Activated T-cell treated with anti-CD3 and anti-CD28 coated beads for 1 hour (primary cell): Measurements from ENCODE around the gene SDHAF2.
"Not testable (repeated sequence)": the region's sequence is repeated elsewhere in the genome, so short reads cannot be mapped to it uniquely, and the experiment has no call there.

ENCODE experiments used
- DNase-seq: peaks from one replicate; pipeline ENCODE4 v3.0.0-alpha.2; 2020; ENCODE audit warnings: low read depth

The SDHAF2 gene

DNA sequence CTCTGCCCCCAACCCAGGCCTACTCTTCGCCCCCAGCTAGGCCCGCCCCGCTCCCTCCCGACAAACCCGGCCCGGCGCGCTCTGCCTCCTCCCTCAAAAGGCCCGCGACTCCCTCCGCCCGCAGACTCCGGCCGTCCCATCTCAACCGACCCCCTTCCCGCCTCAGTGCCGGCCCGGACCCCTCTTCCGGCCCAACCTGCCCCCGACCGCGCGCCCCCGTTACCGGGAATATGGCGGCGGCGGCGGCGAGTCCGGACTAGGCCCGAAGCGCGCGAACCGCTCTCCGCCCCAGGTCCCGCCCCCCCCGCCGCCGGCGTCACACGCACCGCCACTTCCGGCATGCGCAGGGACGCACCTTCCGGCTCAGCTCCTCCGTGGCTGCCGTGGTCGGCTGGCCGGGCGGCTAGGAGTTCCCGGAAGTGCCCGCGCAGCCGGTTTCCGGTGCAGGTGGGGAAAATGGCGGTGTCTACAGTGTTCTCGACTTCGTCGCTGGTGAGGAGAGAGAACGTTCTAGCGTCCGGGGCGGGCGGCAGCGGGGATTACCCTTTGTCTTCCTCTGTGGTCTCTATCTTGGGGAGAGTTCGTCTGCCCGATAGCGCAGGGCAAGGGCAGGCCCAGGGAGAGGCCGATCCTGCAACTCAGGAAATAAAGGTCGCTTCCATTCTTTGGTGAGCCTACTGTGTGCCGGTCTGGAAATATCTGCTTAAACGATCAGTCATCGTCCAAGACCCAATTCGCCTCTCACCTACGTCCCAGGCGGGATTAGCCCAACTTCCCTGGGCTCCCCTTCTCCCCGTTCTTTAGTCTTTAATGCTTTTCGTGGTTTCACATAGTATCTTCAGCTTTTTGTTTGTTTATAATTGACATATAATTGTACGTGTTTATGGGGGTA is at the start of gene SDHAF2, which contains the start of gene CPSF7:
TSS of gene SDHAF2 (plus strand) at position 434 of the 892 bp plus-strand sequence. CDS start at position 457, 23 bp downstream.
TSS of gene CPSF7 (minus strand) at position 285 of the 892 bp plus-strand sequence. CDS start 740 bp downstream, outside the sequence.
- DNase-seq, result peak; percentile 94

DNA sequence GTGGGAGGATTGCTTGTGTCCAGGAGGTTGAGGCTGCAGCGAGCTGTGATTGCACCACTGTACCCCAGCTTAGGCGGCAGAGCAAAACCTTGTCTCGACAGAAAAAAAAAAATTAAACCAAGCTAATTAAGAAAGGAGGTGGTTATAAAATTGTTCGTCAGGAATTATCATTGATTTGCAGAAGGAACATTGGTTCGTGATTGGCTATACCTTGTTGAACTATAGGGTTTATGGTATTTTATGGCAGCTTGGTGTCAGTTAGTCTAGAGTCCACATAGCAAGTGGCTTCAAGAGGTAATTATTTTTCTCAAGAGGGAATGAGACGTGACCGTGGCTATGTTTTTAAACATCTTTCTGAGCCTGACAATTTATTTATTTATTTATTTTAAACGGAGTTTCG is 49.0 kb upstream of the SDHAF2 start:
- no peak for DNase-seq

DNA sequence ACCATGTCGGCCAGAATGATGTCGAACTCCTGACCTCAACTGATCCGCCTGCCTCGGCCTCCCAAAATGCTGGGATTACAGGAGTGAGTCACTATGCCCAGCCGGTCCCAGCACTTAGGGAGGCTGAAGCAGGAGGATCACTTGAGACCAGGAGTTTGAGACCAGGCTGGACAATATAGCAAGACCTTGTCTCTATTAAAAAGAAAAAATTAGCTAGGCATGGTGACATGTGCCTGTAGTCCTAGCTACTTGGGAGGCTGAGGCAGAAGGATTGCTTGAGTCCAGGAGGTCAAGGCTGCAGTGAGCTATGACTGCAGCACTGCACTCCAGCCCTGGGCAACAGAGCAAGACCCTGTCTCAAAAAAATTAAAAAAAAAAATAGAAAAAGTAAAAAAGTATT is 46.1 kb upstream of the SDHAF2 start:
- DNase-seq, result not testable (repeated sequence)

DNA sequence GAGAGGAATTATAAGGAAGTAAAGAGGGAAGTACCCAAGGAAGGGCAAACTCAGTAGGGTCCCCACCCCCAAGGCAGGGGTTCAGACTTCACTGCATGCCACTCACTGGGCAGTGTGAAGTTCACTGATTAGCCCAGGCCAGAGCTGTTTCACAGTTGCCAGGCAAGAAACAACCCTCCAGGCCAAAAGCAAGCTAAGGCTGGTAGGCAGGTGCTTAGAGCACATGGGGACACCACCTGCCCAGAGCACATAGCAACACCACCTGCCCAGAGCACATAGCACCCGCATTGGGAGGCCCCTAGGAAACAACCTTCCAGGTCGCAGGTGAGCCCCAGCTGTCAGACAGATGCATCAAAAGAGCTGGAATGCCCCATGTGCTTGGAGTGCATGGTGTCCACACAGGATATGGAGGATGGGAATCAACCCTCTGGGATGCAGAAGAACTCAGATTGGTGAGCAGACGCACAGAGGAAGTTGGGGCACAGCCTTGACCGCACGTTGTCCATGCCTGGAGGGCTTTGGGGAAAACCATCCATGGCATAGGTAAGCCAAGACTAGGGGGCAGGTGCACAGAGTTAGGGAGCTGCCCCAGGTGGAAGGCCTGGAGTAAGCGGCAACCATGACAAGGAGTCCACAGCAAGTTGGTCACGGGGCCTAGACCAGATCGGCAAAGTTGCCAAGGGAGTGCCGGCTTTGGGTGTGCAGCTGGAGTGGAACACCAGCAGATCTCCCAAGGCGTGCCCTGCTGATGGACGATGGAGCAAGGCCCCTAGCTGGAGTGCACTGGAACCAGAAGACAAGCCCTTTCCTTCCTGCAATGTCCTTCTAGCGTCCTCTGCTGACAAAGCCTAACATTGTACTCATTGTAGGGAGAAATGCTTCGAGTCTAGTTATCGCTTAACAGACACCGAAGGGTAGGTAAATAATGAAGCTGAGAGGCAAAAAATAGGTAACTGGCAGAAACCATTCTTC is 45.4 kb upstream of the SDHAF2 start:
- no peak for DNase-seq

DNA sequence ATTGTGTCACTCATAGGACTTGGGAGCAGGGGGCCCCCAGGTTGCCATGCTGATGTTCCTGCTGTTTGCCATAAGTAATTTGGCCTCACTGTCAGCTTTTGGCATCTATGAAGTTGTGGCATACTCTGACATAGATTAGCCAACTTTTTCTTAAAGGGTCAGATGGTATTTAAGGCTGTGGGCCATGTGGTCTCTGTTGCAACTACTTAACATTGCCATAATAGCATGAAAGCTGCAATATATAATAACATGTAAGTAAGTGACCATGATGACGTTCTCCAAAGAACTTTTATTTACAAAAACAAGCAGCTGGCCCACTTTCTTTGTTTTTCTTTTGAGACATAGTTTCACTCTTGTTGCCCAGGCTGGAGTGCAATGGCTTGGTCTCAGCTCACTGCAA is 39.8 kb upstream of the SDHAF2 start:
- no peak for DNase-seq

DNA sequence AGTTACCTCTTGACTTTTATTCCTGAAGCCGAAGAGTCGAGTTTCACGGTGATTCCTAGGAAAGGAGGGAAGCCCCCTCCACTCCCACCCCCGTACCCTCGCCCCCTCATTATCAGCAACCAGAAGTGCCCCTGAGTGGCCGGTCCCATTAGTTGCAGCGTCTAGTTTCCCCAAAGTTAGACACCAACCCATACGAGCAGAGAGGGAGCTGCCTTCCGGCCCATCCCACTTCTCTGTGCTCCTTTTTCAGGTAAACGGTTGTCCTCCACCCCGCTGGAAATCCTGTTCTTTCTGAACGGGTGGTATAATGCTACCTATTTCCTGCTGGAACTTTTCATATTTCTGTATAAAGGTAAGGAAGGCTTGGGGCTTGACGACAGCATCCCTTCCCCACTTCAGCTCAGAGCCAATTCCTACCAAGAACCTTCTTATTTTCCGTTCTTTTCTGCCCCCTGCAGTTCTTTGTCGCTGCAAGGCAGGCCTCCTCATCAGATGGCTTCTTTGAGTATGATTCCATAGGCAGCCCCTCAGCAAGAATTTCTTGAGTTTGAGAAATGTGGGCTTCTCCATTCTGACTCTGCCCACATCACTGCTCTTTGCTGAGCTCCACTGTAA is 36.8 kb upstream of the SDHAF2 start:
- DNase-seq, result peak; percentile 5

DNA sequence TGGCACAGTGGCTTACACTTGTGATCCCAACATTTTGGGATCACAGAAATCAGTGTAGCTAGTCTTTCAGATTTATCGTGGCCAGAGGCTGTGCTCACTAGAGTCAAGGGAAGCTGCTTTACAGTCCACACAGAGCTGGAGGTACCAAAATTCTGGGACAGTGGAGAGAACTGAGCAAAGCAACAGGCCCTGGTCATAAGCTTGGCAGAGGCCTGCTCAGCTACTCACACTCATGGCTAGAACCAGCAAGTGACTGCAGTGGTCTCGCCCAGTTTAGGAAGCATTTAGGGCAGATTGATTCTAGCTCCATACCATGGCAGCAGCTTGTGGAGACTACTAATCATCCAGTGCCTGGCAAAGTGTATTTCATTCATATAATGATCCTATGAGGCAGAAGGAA is 28.8 kb upstream of the SDHAF2 start:
- DNase-seq, result no peak

DNA sequence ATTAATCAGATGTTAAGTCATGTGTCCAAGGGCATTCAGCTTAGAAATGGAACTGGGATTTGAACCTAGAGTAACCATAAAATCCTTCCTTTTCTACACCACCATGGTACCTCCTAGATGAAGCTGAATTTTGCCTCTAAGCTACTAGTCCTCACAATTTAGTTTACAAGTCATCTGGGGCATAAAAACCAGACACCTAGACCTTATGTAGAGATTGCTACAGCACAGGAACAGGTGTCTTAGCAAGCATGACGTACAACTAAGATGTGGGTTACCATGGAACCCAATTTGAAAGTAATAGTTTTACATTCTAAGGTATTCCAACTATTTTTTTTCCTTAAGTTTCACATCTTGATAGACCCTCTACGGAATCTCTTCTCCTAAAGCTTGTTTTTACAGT is 28.4 kb upstream of the SDHAF2 start:
- DNase-seq, result no peak

DNA sequence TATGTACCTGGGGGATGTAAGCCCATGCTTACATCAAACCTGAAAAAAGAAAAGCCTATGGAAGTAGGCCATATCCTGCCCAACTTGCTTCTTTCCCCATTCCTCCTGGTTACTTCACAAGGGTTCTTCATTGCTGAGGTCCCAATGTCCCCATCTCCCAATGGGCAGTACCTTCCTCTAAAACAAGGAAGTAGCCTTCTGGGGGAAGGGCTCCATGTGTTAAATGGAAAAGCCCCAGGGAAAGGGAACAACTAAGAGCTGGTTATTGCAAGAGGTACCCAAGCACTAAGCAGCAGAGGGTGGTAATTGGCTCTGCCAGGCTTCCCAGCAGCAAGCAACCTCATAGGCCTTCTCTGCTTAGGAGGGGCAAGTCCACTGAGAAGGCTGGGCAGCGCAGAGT is 26.3 kb upstream of the SDHAF2 start:
- DNase-seq, result no peak

DNA sequence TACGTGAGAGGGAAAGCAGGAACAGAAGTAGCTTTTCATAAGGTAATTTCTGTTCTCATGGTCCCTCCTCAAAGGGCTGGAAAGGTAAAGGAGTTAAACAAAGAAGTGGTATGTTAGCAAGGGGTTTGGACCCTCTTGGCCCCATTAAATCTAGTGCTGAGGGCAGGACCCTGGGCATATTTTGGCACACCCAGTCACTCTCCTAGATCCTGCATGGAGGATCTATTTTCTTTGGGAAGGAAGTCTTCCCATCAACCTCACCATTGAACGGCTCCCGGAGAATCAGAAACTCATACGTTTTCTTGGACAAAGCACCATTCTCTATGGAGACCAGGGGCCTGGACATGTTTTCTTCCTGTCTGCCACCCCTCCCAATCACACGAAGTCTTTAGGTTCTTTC is 25.8 kb upstream of the SDHAF2 start:
- no peak for DNase-seq

DNA sequence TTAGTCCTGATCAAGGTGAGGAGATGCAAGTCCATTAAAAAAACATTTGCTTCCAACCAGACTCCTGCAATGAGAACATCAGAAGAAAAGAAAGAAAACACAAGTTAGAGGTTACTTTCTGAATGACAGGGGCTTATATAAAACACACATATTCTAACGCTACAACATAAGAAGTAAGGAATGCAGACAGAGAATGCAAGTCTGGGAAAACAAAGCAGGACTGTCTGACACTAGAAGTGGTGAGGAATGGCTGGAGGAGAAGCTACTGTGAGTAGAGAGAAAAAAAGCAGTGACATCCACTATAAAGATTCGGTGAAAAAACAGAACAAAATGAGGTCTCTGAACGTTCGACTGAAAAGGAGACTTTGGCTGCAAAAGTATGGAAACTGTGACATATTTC is 25.3 kb upstream of the SDHAF2 start:
- DNase-seq, result no peak

DNA sequence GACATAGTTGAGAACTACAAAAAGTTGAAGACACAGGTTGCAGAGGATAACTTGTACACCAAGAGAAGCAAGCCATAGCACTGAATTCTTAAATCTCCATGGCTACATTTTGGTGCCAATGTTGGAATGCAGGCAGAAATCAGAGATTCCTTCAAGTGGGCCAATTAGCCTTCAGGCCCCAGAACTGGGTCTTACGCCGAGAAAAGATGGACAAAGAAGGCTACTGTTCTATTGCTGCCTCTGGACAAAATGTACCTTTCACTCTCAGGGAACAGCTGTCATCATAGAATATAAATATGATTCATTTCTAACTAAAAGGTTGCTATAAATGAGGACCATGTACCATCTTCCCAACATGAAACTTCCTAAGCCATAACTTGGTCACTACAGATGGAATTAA is 23.9 kb upstream of the SDHAF2 start:
- no peak for DNase-seq

DNA sequence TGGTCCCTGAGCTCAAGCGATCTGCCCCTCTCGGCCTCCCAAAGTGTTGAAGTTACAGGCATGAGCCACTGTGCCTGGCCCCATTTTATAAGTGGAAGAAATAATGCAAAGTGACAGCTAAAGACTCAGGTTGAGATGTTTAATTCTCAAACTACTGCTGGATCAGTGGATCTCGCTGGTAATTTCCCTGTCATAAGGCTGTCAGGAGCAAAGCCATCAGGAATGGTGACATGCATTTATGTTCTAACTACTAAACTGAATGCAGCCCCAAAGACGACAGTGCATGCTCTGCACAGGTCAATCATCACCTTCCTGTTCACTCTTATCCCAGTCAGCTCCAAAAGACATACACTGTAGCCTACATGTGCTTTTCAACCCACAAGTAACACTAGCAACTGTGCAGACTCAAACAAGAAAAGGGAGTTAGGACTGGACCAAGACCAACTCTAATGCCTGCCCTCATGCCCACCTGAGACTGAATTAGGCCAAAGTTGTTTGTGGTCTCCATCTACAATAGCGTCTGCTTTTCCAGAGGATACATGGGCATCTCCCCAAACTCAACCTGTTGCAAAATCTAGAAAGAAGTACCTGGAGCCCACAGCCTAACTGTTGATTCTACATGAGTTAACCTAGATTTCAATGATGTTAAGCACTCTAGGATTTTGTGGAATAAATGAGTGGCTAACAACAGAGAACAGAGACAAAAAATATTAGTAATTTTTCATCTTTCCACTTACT is 22.8 kb upstream of the SDHAF2 start:
- DNase-seq, result no peak

DNA sequence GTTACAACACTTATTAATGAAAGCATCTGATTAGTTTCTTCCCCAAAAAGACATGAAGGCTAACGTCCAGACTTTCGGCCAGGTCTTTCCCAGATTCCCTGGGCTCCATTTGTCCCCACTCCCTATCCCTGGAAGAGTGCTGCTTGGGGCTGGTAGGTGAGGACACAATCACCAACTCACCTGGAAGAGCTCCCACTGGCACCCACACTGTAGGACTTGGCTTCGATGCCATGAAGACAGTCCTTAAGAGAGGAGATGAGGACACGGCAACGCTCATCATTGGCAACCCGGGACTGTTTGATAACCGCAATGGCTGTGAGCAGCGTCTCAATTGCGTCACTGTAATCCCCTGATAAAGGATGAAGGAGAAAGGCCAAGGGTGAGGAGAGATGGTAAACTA is 18.3 kb upstream of the SDHAF2 start:
- no peak for DNase-seq

DNA sequence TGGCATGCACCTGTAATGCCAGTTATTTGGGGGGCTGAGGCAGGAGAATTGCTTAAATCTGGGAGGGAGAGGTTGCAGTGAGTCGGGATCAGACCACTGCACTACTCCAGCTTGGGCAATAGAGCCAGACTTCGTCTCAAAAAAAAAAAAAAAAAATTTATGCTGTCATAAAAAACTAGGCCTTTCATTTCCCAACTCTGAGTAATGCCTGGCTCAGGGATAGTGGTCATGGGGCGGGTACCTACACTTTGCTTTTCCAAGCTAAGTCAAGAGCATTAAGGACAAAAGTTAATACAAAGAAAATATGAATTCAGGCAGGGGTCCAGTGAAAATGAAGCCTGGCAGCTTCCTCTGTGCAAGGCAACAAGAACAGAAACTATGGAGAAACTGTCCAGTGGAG is 16.4 kb upstream of the SDHAF2 start:
- DNase-seq, result no peak

DNA sequence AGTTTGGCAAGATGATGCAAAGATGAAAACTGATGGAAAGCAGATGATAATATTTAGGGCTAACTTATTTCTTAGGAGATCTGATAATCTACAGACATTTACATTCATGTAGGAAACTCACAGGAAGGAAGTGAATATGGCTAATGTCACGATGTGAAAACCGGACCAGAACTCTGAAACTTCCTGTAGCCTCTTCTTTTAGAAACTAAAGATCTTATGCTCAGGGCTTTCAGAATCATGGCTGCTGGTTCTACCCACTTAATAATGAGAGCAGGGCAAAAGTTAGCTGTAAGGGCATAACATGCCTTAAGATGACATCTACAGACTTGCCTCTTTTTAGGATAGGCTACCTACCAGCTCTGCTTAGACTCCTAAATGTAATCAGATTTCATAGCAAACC is 15.4 kb upstream of the SDHAF2 start:
- DNase-seq, result no peak

DNA sequence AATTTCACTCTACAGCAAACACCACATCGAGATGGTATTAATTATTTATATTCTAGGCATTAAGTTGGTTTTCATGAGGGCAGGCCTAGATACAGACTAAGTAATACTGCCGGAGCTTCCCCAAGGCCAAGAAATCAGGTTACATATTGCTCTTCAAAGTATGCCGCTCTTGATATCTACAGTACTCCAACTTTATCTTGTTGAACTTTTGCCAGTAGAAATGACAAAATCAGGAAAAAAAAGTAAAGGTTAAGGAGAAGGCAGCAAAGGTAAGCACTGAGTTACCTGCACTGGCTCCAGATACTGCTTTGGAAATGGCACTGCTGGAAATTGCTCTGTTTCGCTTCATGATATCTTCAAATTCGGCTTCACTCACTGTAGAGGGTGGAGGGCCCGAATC is 14.5 kb upstream of the SDHAF2 start:
- DNase-seq, result no peak

DNA sequence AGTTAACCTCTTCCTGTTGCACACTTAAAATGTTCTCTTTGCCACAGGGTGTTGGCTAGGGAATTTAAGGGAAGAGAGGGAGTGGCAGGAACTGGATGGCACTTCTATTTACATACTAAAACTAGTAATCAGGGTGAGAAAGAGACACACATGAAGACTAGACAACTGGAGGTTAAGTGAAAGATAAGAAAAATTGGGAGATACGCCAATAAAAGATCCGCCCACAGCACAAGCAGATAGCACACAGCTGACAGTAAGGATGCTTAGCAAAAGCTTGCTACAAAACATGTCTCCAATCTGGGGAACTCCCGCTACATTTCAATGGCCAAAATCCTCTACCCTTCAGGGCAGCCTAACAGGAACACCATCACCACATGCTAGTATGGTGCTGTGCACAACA is 13.0 kb upstream of the SDHAF2 start:
- DNase-seq, result no peak

DNA sequence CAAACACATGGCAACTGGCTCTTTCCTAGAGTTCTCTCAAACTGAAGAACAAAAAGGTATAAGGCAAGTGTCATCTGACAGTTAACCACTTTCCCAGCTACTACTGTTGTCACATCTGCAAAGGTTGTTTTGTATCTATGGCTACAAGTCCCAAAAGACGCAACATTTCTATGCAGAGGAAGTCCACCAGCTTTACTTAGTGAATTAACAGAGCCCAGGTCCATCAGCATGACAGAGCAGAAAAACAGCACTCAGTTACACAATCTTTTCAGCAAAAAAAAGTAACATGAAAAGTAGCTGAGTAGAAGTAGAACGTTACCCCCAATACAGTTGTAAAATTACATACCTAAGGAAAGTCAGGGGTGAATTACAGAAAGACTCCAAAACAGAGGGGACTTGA is 12.3 kb upstream of the SDHAF2 start:
- DNase-seq, result no peak

DNA sequence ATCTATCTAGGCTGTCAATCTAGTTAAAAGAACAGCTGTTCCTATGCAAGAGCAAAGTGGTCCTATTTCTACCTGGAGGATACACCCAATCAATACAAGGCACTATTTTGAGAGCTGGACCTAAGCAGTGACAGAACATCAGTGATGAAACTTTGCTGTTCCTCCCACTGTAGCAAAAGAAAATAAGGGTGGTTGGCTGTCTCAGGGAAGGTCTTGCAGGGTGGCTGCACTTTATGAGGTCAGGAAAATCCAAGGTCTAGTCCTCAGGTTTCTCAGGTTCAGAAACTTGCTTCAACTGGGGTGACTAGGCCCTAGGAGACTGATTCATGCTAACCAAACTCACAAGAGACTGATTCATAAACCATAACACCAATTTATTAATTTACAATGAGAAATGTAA is 11.8 kb upstream of the SDHAF2 start:
- no peak for DNase-seq

DNA sequence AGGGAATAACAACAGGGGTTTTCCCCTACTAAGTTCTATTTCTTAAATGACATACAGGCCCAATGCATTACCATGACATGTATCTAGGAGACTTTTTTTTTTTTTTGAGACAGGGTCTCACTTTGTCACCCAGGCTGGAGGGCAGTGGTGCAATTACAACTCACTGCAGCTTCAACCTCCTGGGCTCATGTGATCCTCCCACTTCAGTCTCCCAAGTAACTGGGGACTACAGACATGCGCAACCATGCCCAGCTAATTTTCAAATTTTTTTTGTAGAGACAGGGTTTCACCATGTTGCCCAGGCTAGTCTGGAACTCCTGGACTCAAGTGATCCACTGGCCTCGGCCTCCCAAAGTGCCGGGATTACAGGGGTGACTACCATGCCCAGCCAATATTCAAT is 7.7 kb upstream of the SDHAF2 start:
- DNase-seq, result no peak
